Stimulated activated CD4-positive, alpha-beta T cell treated with anti-CD3 and anti-CD28 coated beads, Interleukin-15, amount 100 ng/mL, for 1 hour (primary cell): ENCODE results near the gene YPEL2.

ENCODE experiments used
- DNase-seq, 2 donors: peaks; one replicate each; pipeline ENCODE4 v3.0.0-alpha.2; 2020; ENCODE audit warnings: low read depth in 1 of 2, low spot score in 1 of 2

YPEL2 gene

GRCh38 chr17:59428916-59429485, 97.5 kb downstream of the YPEL2 start:
- no peak for DNase-seq

GRCh38 chr17:59431601-59432000, 100.1 kb downstream of the YPEL2 start:
- DNase-seq = no peak

- DNase-seq = no peak
Measured at GRCh38 chr17:59432657-59433056, 101.2 kb downstream of the YPEL2 start.

- DNase-seq = no peak
Measured at GRCh38 chr17:59433586-59433985, 102.1 kb downstream of the YPEL2 start.

- DNase-seq = no peak
Measured at GRCh38 chr17:59434429-59434828, 103.0 kb downstream of the YPEL2 start.

GRCh38 chr17:59435238-59435637, 103.8 kb downstream of the YPEL2 start:
- DNase-seq = no peak

- no peak for DNase-seq
Measured at GRCh38 chr17:59436900-59437299, 105.4 kb downstream of the YPEL2 start.

GRCh38 chr17:59437791-59438281, 106.4 kb downstream of the YPEL2 start:
- DNase-seq = no peak

GRCh38 chr17:59439262-59439661, 107.8 kb downstream of the YPEL2 start:
- DNase-seq = no peak

GRCh38 chr17:59439741-59440211, 108.3 kb downstream of the YPEL2 start:
- no peak for DNase-seq

GRCh38 chr17:59440757-59441463, 109.5 kb downstream of the YPEL2 start:
- peak; percentile 55 to 68 for DNase-seq

- no peak for DNase-seq
Measured at GRCh38 chr17:59441464-59442096, 110.1 kb downstream of the YPEL2 start.

GRCh38 chr17:59443106-59443505, 111.7 kb downstream of the YPEL2 start:
- DNase-seq = no peak
